GM19467 (cell line): ENCODE results near the gene MAN1C1.

Source experiments
- ATAC-seq: cut with Tn5 transposase; IDR thresholded peaks from one replicate; pipeline ENCODE4 v1.9.1; 2021; ENCODE audit warnings: mild to moderate bottlenecking, moderate library complexity; ENCODE audit not compliant: unreplicated experiment

The MAN1C1 gene

GRCh38 chr1:25832336-25833037 is 215.9 kb downstream of the MAN1C1 start:
- no peak for ATAC-seq

- no peak for ATAC-seq
These were observed 216.6 kb downstream of the MAN1C1 start for GRCh38 chr1:25833158-25833557.
